ENCODE results near the gene ZNF610.

Gene ZNF610

GRCh38 chr19:52351512-52351911 lies 15.5 kb downstream of the ZNF610 start:
- no peak overlapping the region for H3K4me3 ChIP-seq (ENCODE audit: low read depth, low read length)
- 0 out of 2 replicates have a peak, but pooled peaks have one; percentile 7 for TF ChIP-seq CTCF (IDR thresholded peaks at IDR 0.05; ENCODE audit: borderline replicate concordance, insufficient read depth, low read depth, low read length)

GRCh38 chr19:52366414-52366824 lies 30.4 kb downstream of the ZNF610 start:
- TF ChIP-seq CTCF (IDR thresholded peaks at IDR 0.05; ENCODE audit: borderline replicate concordance, insufficient read depth, low read depth, low read length) = no peak
- H3K4me3 ChIP-seq (ENCODE audit: low read depth, low read length) = no peak overlapping the region

GRCh38 chr19:52369559-52370340 lies 33.7 kb downstream of the ZNF610 start, which contains the start of gene ZNF880:
Gene ZNF880, plus strand, starts transcription at chr19:52369923. Its CDS starts 43 bp downstream, at chr19:52369966.
- no peak within 1 kb of the TSS for H3K4me3 ChIP-seq (ENCODE audit: low read depth, low read length)
- no peak for TF ChIP-seq CTCF (IDR thresholded peaks at IDR 0.05; ENCODE audit: borderline replicate concordance, insufficient read depth, low read depth, low read length)

- TF ChIP-seq CTCF (IDR thresholded peaks at IDR 0.05; ENCODE audit: borderline replicate concordance, insufficient read depth, low read depth, low read length) = no peak
- H3K4me3 ChIP-seq (ENCODE audit: low read depth, low read length) = no peak overlapping the region
These were observed 34.3 kb downstream of the ZNF610 start for GRCh38 chr19:52370341-52370710.

- no peak overlapping the region for H3K4me3 ChIP-seq (ENCODE audit: low read depth, low read length)
- TF ChIP-seq CTCF (IDR thresholded peaks at IDR 0.05; ENCODE audit: borderline replicate concordance, insufficient read depth, low read depth, low read length) = no peak
These were observed 55.1 kb downstream of the ZNF610 start for GRCh38 chr19:52391135-52391534.

- TF ChIP-seq CTCF (IDR thresholded peaks at IDR 0.05; ENCODE audit: borderline replicate concordance, insufficient read depth, low read depth, low read length) = no peak
- H3K4me3 ChIP-seq (ENCODE audit: low read depth, low read length) = no peak within 1 kb of the TSS
These were observed 61.5 kb downstream of the ZNF610 start, which contains the start of gene ZNF528 for GRCh38 chr19:52397310-52398080. Gene ZNF528, plus strand, starts transcription at chr19:52397849. Its CDS starts 4,165 bp downstream, at chr19:52402014.

Data from GM12875 (cell line).